NCI-H1105 treated with DMSO at 0.1 percent for 48 hours (cell line): Measurements from ENCODE around the gene HEMGN.
"Not testable (repeated sequence)": the region's sequence is repeated elsewhere in the genome, so short reads cannot be mapped to it uniquely, and the experiment has no call there.

ENCODE experiments used
- DNase-seq: peaks from one replicate; lab custom pipeline; 2025; lab: John Stamatoyannopoulos, UW

HEMGN gene

GRCh38 chr9:97938081-97938644, at the start of gene HEMGN:
Gene HEMGN (minus strand): TSS chr9:97938172. CDS start chr9:97938136, 36 bp downstream.
- DNase-seq: no peak

GRCh38 chr9:97987487-97987886, 49.5 kb upstream of the HEMGN start:
- no peak for DNase-seq

- peak; percentile 24 for DNase-seq
Observed at GRCh38 chr9:97985058-97985861, 47.3 kb upstream of the HEMGN start.

GRCh38 chr9:97984188-97985057, 46.5 kb upstream of the HEMGN start:
- peak; percentile 59 for DNase-seq

GRCh38 chr9:97983589-97984187, 45.7 kb upstream of the HEMGN start:
- peak; percentile 29 for DNase-seq

GRCh38 chr9:97982683-97983588, 45.0 kb upstream of the HEMGN start, which contains the start of gene ANP32B:
Gene ANP32B (plus strand): TSS chr9:97983341. CDS start chr9:97983556, 215 bp downstream.
- DNase-seq: peak; percentile 85

- DNase-seq: no peak
Observed at GRCh38 chr9:97981846-97982682, 44.1 kb upstream of the HEMGN start.

- no peak for DNase-seq
Observed at GRCh38 chr9:97980918-97981845, 43.2 kb upstream of the HEMGN start.

GRCh38 chr9:97980479-97980803, 42.5 kb upstream of the HEMGN start:
- no peak for DNase-seq

- DNase-seq: no peak
Observed at GRCh38 chr9:97979788-97980478, 42.0 kb upstream of the HEMGN start.

- DNase-seq: no peak
Observed at GRCh38 chr9:97978371-97979130, 40.6 kb upstream of the HEMGN start.

GRCh38 chr9:97976633-97977032, 38.7 kb upstream of the HEMGN start:
- not testable (repeated sequence) for DNase-seq

- DNase-seq: no peak
Observed at GRCh38 chr9:97975376-97975775, 37.4 kb upstream of the HEMGN start.

GRCh38 chr9:97972753-97973152, 34.8 kb upstream of the HEMGN start:
- no peak for DNase-seq

GRCh38 chr9:97970165-97970564, 32.2 kb upstream of the HEMGN start:
- DNase-seq: no peak

GRCh38 chr9:97969014-97969413, 31.0 kb upstream of the HEMGN start:
- no peak for DNase-seq

GRCh38 chr9:97966493-97966892, 28.5 kb upstream of the HEMGN start:
- no peak for DNase-seq

GRCh38 chr9:97964901-97965300, 26.9 kb upstream of the HEMGN start:
- DNase-seq: no peak
